GM13977 (cell line): ENCODE data around the gene TTLL5.

ENCODE experiments used
- DNase-seq: peaks from one replicate; pipeline ENCODE4 v3.0.0; 2012; ENCODE audit warnings: low spot score
- in situ Hi-C: fragments of 300-500 bp; cut with MboI; formaldehyde crosslinking; loops from one replicate; pipeline ENCODE4 v1.12.0; 2022; ENCODE audit warnings: low sequenced_read_pairs, low pct_unique_long_range_greater_than_20kb, mixed read lengths, inconsistent platforms; ENCODE audit not compliant: unreplicated experiment
- TF ChIP-seq, protein P1 (sequence below): IDR thresholded peaks from 2 replicates; pipeline ENCODE4 v1.5.1; 2012; ENCODE audit warnings: mild to moderate bottlenecking, control low read depth; ENCODE audit not compliant: insufficient read depth; ENCODE audit errors: extremely low read depth, missing control alignments

The TTLL5 gene

DNA sequence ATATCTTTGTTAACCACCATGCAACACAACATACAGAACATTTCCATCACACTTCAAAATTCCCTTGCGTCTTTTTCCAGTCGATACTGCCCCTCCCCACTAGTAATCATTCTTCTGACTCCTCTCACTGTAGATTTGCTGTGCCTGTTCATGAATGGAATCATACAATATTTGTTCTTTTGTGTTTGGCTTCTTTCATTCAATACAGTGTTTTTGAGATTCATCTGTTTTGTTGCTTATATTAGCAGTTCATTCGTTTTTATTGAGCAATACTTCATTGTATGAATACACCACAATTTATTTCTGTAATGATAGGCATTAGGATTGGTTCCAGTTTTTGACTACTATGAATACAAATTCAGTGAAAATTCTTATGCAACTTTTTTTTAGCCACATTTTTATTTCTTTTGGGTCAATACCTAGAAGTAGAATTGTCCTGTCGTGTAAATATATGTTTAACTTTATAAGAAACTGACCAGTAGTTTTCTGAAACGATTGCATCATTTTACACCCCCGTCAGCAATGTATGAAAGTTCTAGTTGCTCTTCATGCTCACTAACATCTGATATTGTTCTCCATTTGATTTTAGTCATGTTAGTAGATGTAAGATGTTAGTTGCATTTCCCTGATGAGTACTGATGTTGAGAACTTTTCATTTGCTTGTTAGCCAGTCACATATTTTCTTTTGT lies 193.2 kb downstream of the TTLL5 start:
- TF ChIP-seq, protein P1, sequence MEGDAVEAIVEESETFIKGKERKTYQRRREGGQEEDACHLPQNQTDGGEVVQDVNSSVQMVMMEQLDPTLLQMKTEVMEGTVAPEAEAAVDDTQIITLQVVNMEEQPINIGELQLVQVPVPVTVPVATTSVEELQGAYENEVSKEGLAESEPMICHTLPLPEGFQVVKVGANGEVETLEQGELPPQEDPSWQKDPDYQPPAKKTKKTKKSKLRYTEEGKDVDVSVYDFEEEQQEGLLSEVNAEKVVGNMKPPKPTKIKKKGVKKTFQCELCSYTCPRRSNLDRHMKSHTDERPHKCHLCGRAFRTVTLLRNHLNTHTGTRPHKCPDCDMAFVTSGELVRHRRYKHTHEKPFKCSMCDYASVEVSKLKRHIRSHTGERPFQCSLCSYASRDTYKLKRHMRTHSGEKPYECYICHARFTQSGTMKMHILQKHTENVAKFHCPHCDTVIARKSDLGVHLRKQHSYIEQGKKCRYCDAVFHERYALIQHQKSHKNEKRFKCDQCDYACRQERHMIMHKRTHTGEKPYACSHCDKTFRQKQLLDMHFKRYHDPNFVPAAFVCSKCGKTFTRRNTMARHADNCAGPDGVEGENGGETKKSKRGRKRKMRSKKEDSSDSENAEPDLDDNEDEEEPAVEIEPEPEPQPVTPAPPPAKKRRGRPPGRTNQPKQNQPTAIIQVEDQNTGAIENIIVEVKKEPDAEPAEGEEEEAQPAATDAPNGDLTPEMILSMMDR: no peak
- in situ Hi-C loops: no loop called here
- DNase-seq: no peak

DNA sequence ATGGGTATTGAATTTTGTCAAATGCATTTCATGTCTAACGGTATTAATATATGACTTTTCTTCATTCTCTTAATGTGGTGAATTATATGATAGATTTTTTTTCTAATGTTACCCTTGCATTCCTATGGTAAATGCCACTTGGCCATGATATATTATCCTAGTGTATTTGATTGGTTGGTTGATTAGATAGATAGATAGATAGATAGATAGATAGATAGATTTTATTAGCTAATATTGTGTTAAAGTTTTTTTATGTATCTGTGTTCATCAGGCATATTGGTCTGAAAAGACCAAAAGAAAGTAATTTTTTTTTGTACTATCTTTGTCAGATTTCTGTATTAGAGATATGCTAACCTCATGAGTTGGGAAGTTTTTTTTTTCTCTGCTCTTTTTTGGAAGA lies 196.2 kb downstream of the TTLL5 start:
- DNase-seq: no peak
- in situ Hi-C loops: no loop called here
- TF ChIP-seq, protein P1: no peak

DNA sequence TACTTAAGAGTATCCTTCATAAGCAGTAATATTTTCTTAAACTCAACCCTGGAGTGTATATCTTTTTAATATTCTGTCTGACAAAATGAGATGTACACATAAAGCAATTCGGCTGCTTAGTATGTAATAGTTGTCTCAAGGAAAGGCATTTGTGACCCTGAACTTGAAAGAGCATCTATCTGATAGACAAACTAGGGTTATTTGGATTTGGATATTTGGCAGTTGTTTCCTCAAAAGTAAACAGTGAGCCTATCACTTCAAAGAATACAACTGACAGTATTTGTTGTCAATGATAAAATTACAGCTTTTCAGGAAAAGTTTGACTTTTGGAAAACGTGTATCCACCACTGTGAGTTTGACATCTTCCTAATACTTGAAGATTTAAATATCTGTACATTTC lies 197.3 kb downstream of the TTLL5 start:
- TF ChIP-seq, protein P1: no peak
- DNase-seq: no peak
- in situ Hi-C loops: no loop called here

DNA sequence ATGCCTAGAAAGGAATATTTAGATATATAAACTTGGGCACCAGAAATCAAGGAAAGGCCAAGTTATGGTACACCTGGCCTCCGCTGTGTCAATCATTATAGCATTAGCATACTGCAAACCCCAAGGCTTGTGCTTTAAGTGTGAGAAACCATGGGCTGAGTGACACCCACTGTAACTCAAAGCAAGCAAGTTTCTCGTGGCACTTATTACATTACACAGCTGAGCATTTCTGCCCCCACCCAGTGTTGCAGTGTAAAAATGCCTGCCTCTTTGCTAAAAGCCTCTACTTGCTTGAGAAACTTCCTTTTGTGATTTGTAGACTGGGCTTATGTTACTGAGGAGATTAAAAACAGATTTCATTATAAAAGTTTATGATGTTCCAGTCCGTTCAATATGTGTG lies 198.7 kb downstream of the TTLL5 start:
- TF ChIP-seq, protein P1: no peak
- no peak for DNase-seq
- in situ Hi-C loops: no loop called here

DNA sequence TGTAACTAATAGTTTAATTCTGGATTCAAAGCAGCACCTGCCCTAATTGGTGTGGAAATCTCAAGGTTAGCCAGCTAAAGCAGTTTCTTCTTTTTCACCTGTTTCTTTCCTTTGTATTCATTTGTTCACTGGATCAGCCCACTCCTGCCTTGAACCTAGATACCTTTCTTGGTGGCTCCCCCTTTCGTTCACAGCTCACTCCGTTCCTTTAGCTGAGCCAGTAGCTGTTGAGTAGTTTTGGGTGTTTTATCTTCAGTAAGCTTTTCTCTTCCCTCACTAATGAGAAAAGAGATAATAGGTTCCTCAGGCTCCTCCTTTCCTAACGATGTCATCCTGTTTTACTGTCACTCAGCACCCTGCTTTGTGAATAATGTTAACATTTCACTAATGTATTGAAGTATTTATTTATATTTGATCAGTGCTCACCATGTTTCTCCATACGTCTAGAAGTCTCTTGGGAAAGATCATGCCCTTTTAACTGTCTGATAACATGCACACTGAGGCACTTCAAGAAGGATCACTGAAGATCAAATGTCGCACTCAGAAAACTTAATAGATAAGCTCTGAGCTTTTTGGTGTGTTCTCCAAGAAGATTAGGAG lies 199.6 kb downstream of the TTLL5 start:
- DNase-seq: no peak
- TF ChIP-seq, protein P1: no peak
- in situ Hi-C loops: no loop called here

DNA sequence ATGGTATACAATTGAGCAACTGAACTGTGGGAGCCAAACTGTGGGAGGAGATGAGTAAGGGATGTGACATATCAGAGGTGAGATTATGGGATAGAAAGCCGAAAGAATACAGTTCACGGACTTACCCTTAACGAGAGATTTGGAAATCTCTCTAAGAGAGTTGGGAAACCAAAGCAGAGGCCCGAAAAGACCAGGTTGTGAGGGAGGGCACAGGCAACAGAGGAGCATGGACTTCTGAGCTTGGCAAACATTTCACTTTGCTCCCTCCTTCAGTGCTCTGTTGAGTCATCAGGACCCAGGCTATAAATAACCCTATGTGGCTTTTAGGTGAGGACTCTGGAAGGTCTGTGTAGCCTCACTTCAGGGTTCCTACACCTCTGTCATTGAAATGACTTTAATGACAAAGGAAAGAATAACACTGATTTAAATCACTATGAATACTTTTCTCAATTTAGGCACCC lies 200.1 kb downstream of the TTLL5 start:
- in situ Hi-C loops: no loop called here
- no peak for DNase-seq
- TF ChIP-seq, protein P1: no peak
